SK-N-SH treated with all-trans-retinoic acid at 6 μM for 48 hours (cell line): ENCODE measurements around the gene OR6Y1.

Source experiments
- ATAC-seq: fragments of 200-7000 bp; cut with Tn5 transposase; 3 replicates; pipeline ENCODE4 v1.9.1; 2020; ENCODE audit warnings: mild to moderate bottlenecking, moderate library complexity
- ARNTL ChIP-seq: fragments of 450-650 bp; formaldehyde crosslinking; IDR thresholded peaks from 2 replicates; pipeline ENCODE4 v1.5.0; 2020; ENCODE audit warnings: low read depth, mild to moderate bottlenecking, moderate library complexity, borderline replicate concordance
- BACH2 ChIP-seq: fragments of 250-450 bp; sonication (Bioruptor Pico); IDR thresholded peaks from 2 replicates; pipeline ENCODE4 v1.9.0; 2021; ENCODE audit warnings: mild to moderate bottlenecking, borderline replicate concordance
- CREB5 ChIP-seq: fragments of 250-450 bp; sonication (Bioruptor Pico); IDR thresholded peaks from 2 replicates; pipeline ENCODE4 v1.5.1; 2020; ENCODE audit warnings: low read depth, mild to moderate bottlenecking, moderate library complexity
- CSDC2 ChIP-seq: fragments of 250-450 bp; sonication (Bioruptor Pico); IDR thresholded peaks from 2 replicates; pipeline ENCODE4 v1.5.0; 2020; ENCODE audit warnings: mild to moderate bottlenecking, moderate library complexity
- CSRNP3 ChIP-seq: fragments of 250-450 bp; sonication (Bioruptor Pico); IDR thresholded peaks from 2 replicates; pipeline ENCODE4 v1.5.1; 2021; ENCODE audit warnings: mild to moderate bottlenecking, moderate library complexity
- ESRRG ChIP-seq: fragments of 250-450 bp; sonication (Bioruptor Pico); IDR thresholded peaks from 2 replicates; pipeline ENCODE4 v1.6.1; 2021; ENCODE audit warnings: mild to moderate bottlenecking
- GLIS3 ChIP-seq: fragments of 250-450 bp; sonication (Bioruptor Pico); IDR thresholded peaks from 2 replicates; pipeline ENCODE4 v1.5.0; 2020; ENCODE audit warnings: mild to moderate bottlenecking, moderate library complexity
- ISL1 ChIP-seq: fragments of 250-450 bp; sonication (Bioruptor Pico); IDR thresholded peaks from 2 replicates; pipeline ENCODE4 v2.1.2; 2022; ENCODE audit warnings: mild to moderate bottlenecking, moderate library complexity
- OSR1 ChIP-seq: fragments of 250-450 bp; sonication (Bioruptor Pico); IDR thresholded peaks from 2 replicates; pipeline ENCODE4 v1.8.0; 2022; ENCODE audit warnings: moderate library complexity, mild to moderate bottlenecking, inconsistent platforms
- PATZ1 ChIP-seq: fragments of 250-450 bp; sonication (Bioruptor Pico); IDR thresholded peaks from 2 replicates; pipeline ENCODE4 v1.8.0; 2020; ENCODE audit warnings: mild to moderate bottlenecking, moderate library complexity, borderline replicate concordance
- POU6F1 ChIP-seq: fragments of 250-450 bp; sonication (Bioruptor Pico); IDR thresholded peaks from 2 replicates; pipeline ENCODE4 v1.8.0; 2021; ENCODE audit warnings: low read depth, mild to moderate bottlenecking, moderate library complexity, borderline replicate concordance
- RARB ChIP-seq: fragments of 250-450 bp; sonication (Bioruptor Pico); IDR thresholded peaks from 2 replicates; pipeline ENCODE4 v1.8.0; 2021; ENCODE audit warnings: mild to moderate bottlenecking, moderate library complexity
- SNAI2 ChIP-seq: fragments of 250-450 bp; sonication (Bioruptor Pico); IDR thresholded peaks from 2 replicates; pipeline ENCODE4 v1.5.0; 2020; ENCODE audit warnings: mild to moderate bottlenecking, moderate library complexity
- TCF4 ChIP-seq: fragments of 250-450 bp; sonication (Bioruptor Pico); IDR thresholded peaks from 2 replicates; pipeline ENCODE4 v1.8.0; 2021; ENCODE audit warnings: mild to moderate bottlenecking, moderate library complexity, borderline replicate concordance
- TOX ChIP-seq: fragments of 250-450 bp; sonication (Bioruptor Pico); IDR thresholded peaks from 2 replicates; pipeline ENCODE4 v1.8.0; 2021; ENCODE audit warnings: mild to moderate bottlenecking, moderate library complexity, borderline replicate concordance
- TSHZ2 ChIP-seq: fragments of 250-450 bp; sonication (Bioruptor Pico); IDR thresholded peaks from 2 replicates; pipeline ENCODE4 v1.5.0; 2020; ENCODE audit warnings: mild to moderate bottlenecking, moderate library complexity
- ZFP30 ChIP-seq: fragments of 450-650 bp; formaldehyde crosslinking; IDR thresholded peaks from 2 replicates; pipeline ENCODE4 v1.5.0; 2022; ENCODE audit warnings: mild to moderate bottlenecking, moderate library complexity
- ZNF565 ChIP-seq: fragments of 450-650 bp; formaldehyde crosslinking; conservative IDR thresholded peaks from 2 replicates; pipeline ENCODE4 v1.5.0; 2020; ENCODE audit warnings: low read depth, mild to moderate bottlenecking, moderate library complexity
- ZNF70 ChIP-seq: fragments of 450-650 bp; formaldehyde crosslinking; IDR thresholded peaks from 2 replicates; pipeline ENCODE4 v1.5.0; 2020; ENCODE audit warnings: mild to moderate bottlenecking, moderate library complexity
- ZNF8 ChIP-seq: fragments of 450-650 bp; formaldehyde crosslinking; IDR thresholded peaks from 2 replicates; pipeline ENCODE4 v1.5.0; 2020; ENCODE audit warnings: mild to moderate bottlenecking, moderate library complexity

OR6Y1 gene

GRCh38 chr1:158554352-158554751 is at the start of gene OR6Y1:
Gene OR6Y1 (minus strand): TSS chr1:158554405. CDS start chr1:158548105, 6,300 bp downstream.
- TF ChIP-seq BACH2 (no peak), PATZ1 (CRISPR knock-in tag) (no peak), TOX (CRISPR knock-in tag) (no peak), TCF4 (no peak), ISL1 (CRISPR knock-in tag) (no peak), POU6F1 (CRISPR knock-in tag) (no peak), CREB5 (CRISPR knock-in tag) (no peak), ZNF70 (CRISPR knock-in tag) (no peak), GLIS3 (no peak), CSRNP3 (no peak), ZFP30 (no peak)
- ATAC-seq: no peak

GRCh38 chr1:158600735-158601134 is 46.5 kb upstream of the OR6Y1 start:
- TF ChIP-seq OSR1 (CRISPR knock-in tag) (no peak), PATZ1 (CRISPR knock-in tag) (no peak), TCF4 (no peak), ZNF565 (CRISPR knock-in tag) (no peak), ZFP30 (no peak), SNAI2 (CRISPR knock-in tag) (no peak), POU6F1 (CRISPR knock-in tag) (no peak), CSDC2 (CRISPR knock-in tag) (no peak), ISL1 (CRISPR knock-in tag) (no peak), ZNF70 (CRISPR knock-in tag) (no peak)
- TF ChIP-seq, all 23 proteins: peak for 0
- ATAC-seq: no peak

- no peak for ATAC-seq
- TF ChIP-seq ARNTL (CRISPR knock-in tag) (no peak), ISL1 (CRISPR knock-in tag) (no peak), TOX (CRISPR knock-in tag) (no peak), SNAI2 (CRISPR knock-in tag) (no peak), CSRNP3 (no peak), ESRRG (CRISPR knock-in tag) (no peak), RARB (CRISPR knock-in tag) (no peak), ZNF565 (CRISPR knock-in tag) (no peak), POU6F1 (CRISPR knock-in tag) (no peak), CSDC2 (CRISPR knock-in tag) (no peak), GLIS3 (no peak), ZNF8 (CRISPR knock-in tag) (no peak), TSHZ2 (no peak)
Observed at GRCh38 chr1:158586942-158587341, 32.7 kb upstream of the OR6Y1 start.
